B cell (primary cell): ENCODE measurements around the gene OR1L6.

Experiments used
- EZH2 ChIP-seq: IDR thresholded peaks from 2 replicates; pipeline ENCODE4 v1.6.1; 2012; ENCODE audit warnings: borderline replicate concordance, low read depth, mild to moderate bottlenecking, moderate library complexity, low read length; ENCODE audit not compliant: insufficient read depth, poor library complexity, severe bottlenecking
- TF ChIP-seq, protein P1 (sequence below): fragments of 200-600 bp; IDR thresholded peaks from one replicate; pipeline ENCODE4 v1.8.0; 2022; ENCODE audit warnings: antibody characterized with exemption, mild to moderate bottlenecking

DNA sequence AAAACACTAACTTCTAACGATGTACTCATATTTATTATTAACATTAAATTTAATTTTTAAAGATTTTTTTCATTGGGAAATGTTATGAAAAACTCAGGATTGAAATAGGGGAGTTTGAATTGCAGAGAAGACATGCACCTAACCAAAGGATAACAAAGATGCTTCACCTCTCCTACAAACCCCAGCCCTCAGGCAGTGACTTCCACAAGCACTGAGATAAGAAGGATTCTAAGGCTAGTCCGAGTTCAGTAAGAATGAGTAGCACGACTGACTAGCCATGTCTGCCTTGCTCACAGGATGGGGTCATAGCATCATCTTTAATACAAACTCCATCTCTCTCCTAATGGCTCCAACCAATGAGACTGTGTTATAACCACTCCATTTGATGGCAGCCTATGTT, 39.6 kb downstream of the OR1L6 start:
- TF ChIP-seq EZH2, result no peak
- TF ChIP-seq, protein P1, sequence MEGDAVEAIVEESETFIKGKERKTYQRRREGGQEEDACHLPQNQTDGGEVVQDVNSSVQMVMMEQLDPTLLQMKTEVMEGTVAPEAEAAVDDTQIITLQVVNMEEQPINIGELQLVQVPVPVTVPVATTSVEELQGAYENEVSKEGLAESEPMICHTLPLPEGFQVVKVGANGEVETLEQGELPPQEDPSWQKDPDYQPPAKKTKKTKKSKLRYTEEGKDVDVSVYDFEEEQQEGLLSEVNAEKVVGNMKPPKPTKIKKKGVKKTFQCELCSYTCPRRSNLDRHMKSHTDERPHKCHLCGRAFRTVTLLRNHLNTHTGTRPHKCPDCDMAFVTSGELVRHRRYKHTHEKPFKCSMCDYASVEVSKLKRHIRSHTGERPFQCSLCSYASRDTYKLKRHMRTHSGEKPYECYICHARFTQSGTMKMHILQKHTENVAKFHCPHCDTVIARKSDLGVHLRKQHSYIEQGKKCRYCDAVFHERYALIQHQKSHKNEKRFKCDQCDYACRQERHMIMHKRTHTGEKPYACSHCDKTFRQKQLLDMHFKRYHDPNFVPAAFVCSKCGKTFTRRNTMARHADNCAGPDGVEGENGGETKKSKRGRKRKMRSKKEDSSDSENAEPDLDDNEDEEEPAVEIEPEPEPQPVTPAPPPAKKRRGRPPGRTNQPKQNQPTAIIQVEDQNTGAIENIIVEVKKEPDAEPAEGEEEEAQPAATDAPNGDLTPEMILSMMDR, result no peak
